CD1c-positive myeloid dendritic cell (primary cell): ENCODE data around the gene KCTD21.
A peak's percentile ranks its signal among the peaks of the same experiment; 100 is the strongest.

Experiments
- DNase-seq: peaks from one replicate; pipeline ENCODE4 v3.0.0-alpha.2; 2016; ENCODE audit errors: extremely low spot score

Gene KCTD21

DNA sequence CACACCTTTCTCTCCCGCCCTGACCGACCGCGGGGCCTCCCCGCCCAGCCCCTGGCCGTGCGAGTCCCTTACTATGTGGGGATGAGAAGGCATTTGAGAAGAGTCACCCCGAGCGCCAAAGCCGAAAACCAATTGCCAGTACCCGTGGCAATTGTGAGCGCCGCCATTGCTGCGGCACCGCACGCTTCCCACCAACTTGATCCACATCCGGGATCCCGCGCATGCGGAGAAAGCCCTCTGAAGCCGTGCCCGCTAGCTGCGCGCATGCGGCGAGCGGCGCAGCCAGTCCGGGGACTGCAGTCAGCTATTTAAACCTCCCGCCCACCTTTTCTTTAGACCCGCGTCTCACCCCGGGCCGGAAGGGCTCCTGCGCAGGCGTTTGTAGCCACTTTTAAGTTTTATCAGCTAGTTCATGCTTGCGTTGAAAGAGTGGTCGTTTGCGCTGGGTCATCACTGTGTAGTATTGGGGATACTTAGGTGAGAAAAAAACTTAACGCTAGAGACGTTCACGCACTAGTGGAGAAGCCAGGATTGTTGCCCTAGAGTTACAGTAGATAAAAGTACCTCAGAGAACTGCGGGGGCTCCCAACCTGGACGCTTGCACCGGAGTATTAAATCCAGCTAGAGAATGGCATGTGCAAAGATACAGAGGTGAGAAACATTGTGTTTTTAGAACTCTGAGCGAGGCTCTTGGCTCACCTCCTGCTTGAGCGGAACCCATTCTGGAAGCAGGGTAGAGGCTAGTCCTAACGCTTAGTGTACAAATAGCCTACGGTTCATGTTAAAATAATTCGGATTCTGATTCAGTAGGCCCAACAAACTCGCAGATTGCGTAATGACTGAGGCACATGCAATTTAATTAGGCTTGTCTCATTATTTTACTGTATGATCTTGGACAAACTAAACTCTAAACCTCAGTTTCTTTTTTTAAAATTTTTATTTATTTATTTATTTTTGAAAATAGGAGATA lies 48.7 kb downstream of the KCTD21 start, which contains the start of gene ALG8:
Gene ALG8, minus strand, starts transcription at position 205 of the 970 bp plus-strand sequence. Its CDS starts 38 bp downstream, at position 167.
- peak; percentile 99 for DNase-seq

DNA sequence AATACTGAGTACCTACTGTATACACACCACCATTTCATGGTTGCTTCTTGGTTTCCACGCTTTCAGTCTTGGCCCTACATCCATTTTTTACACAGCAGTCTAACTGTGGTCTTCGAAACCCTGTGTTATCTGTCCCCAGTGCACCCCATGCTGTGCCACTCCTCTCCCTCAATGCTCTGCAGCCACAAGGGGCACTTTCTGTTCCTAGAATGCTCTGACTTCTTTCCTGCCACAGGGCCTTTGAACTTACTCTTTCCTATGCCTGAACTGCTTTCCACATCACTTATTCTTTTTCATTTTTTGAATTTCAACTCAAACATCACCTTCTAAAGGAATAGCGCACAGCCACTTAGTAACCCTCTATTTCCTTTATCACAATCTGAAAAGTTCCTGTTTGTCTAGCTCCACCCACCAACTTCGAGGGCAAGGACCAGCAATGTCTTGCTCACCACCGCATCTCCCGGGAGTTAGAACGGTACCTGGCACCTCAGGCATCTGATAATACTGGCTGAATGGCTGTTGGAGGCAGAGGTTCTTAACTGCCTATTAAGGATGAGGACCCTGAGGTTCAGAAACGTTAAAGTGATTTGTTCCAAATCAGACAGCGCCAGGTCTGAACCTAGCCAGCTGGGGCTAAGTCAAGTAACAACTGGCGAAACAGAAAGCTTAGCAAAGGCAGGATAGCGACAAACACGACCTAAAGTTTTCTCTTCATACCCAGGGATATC lies 49.6 kb downstream of the KCTD21 start:
- DNase-seq: peak; percentile 51

DNA sequence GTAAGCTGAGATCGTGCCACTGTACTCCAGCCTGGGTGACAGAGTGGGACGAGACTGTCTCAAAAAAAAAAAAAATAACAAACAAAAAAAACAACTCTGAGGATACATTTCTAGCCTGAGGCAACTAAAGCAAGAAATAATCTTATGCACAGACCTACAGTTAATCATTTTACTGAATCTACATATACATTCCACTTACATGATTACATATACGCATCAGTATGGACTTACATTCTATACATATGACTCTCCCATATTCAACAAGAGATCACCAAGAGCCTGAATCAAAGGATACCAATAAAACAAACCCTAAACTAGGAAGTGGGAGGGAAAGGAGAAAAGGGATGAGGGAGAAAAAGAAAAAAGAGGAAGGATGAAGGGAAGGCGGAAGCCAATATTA lies 50.1 kb downstream of the KCTD21 start:
- no peak for DNase-seq

GRCh38 chr11:78132475-78132874 lies 56.0 kb downstream of the KCTD21 start:
- DNase-seq: no peak

- no peak for DNase-seq
Measured at GRCh38 chr11:78131956-78132355, 56.5 kb downstream of the KCTD21 start.

- DNase-seq: no peak
Measured at GRCh38 chr11:78127403-78127802, 61.0 kb downstream of the KCTD21 start.
